GM18520 (cell line): Measurements from ENCODE around the gene TEAD3.
"Not testable (repeated sequence)": the region's sequence is repeated elsewhere in the genome, so short reads cannot be mapped to it uniquely, and the experiment has no call there.

Source experiments
- ATAC-seq: cut with Tn5 transposase; IDR thresholded peaks from one replicate; pipeline ENCODE4 v1.9.1; 2021; ENCODE audit not compliant: unreplicated experiment

The TEAD3 gene

DNA sequence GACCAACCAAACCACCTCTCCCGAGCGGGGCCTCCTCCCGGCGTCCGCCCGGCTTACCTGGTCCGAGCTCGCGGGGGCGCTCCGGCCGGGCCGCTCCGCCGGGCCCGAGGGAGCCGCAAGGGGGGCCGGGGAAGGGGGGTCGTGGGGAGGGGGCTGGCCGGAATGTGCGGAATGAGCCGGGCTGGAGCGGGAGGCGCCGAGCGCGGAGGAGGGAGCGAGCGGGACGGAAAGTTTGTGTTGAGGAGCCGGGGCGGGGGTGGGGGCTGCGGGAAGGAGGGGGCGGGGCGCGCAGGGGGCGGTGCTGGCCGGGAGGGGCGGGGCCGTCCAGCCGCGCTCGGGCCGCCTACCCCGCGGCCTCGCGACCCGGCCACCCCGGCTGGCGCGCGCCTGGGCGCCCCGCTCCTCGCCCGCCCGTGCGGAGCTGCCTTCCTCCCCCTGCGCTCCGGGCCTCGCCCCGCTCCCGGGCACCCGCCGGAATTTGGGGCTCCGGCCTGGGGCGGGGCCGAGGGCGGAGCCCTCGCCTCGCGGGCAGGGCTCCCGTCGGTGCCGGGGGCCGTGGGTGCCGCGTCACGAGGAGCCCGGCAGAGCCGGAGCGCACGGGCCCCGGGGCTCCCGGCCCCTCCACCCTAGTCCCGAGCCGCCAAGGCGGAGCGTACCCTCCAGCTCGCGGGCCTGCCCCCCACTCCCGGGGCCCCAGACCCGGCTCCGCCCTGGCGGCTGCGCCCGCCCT lies at the start of gene TEAD3:
TSS of gene TEAD3 (minus strand) at position 239 of the 730 bp plus-strand sequence.
- peak; percentile 38 for ATAC-seq

DNA sequence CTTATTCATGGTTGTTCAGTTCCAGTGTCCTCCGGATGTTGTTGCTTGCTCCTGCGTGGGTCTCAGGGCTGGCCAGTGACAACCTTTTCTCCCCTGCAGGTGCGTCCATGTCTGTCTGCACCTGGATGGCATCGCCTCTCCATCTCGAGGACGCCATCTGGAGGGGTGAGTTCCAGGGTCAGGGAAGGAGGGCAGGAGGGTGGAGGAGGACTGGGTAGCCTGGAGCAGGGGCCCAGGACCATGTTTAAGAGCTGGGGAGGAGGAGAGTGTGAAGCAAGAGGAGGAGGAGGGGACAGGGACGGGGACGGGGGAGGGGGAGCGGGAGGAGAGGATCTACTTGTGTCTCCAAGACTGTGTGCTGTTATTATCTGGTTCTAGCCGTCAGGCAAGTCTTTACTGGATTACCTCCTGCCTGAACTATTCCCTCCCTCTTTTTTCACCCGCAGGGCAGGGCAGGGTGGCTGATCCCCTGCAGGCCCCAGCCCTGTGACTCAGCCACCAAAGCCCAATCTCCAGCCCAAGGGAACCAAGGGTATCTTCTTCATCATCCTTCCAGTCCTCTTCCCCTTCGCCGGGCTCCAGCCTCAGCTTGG lies 48.0 kb upstream of the TEAD3 start:
- ATAC-seq: no peak

DNA sequence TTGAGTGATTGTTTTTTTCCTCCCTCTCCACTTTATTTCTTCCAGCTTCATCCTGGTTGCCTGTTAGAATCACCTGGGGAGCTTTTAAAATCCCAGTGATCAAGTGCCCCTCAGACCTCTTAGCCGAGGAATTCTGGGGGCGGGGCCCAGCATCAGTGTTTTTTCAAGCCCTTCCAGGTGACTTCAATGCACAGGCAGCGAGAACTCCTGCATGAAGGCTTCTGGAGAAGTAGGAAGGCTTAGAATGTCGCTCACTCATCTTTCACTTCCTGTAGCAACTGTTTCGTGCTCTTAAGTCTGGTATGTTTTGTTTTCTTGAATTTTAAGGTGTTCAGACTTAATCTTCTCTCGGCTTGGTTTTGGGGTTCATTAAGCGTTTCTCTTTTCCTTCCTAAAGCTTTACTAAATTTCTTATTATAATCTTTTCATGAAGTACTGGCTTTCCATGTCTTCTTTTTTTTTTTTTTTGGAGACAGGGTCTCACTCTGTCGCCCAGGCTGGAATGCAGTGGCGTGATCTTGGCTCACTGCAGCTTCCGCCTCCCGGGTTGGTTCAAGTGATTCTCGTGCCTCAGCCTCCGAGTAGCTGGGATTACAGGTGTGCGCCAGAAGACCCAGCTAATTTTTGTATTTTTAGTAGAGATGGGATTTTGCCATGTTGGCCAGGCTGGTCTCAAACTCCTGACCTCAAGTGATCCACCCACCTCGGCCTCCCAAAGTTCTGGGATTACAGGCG lies 46.7 kb upstream of the TEAD3 start:
- no peak for ATAC-seq

DNA sequence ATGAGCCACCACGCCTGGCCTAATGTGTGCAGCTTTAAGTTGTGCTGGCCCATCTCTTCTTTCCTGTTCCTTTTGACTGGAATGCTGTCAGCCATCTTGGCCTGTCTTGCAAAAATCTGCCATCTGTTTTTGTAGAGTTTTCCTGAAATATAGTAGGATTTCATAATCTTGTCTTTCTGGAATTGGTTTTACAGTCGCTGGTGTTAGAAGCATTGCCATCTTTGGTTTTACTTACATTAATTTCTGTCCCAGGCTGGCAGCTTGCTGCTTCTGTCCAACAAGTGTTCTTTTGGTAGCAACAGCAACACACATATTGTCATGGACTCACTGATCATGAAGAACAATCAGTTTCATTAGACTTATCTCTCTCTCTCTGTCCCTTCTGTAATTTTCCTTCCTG lies 45.0 kb upstream of the TEAD3 start:
- no peak for ATAC-seq

DNA sequence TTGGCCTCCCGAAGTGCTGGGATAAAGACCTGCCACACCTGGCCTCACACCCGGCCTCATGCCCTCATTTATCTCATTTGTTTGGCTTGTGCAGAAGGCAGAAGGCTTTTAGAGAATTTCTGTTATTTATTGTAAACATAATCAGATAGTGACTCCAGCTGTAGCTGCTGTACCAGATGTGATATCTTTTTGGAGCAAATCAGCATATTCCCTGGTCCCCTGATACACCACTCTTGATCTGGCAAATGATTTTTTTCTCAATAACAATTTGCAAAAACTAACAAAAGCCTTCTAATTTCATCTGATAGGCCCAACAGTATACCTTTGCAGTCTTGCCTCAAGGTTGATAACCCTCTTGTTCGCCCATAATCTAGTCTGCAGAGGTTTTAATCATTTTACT lies 42.3 kb upstream of the TEAD3 start:
- no peak for ATAC-seq

DNA sequence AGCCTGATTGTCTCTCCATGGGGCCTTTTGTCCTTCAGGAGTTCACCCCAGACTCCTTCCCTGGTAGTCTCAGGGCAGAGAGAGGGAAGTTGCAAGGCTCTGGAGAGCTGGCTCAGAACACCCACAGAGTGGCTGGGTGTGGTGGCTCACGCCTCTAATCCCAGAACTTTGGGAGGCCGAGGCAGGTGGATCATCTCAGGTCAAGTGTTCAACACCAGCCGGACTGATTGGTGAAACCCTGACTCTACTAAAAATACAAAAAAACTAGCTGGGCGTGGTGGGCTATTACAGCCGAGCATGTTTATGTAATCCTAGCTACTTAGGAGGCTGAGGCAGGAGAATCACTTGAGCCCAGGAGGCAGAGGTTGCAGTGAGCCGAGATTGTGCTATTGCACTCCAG lies 39.0 kb upstream of the TEAD3 start:
- not testable (repeated sequence) for ATAC-seq

DNA sequence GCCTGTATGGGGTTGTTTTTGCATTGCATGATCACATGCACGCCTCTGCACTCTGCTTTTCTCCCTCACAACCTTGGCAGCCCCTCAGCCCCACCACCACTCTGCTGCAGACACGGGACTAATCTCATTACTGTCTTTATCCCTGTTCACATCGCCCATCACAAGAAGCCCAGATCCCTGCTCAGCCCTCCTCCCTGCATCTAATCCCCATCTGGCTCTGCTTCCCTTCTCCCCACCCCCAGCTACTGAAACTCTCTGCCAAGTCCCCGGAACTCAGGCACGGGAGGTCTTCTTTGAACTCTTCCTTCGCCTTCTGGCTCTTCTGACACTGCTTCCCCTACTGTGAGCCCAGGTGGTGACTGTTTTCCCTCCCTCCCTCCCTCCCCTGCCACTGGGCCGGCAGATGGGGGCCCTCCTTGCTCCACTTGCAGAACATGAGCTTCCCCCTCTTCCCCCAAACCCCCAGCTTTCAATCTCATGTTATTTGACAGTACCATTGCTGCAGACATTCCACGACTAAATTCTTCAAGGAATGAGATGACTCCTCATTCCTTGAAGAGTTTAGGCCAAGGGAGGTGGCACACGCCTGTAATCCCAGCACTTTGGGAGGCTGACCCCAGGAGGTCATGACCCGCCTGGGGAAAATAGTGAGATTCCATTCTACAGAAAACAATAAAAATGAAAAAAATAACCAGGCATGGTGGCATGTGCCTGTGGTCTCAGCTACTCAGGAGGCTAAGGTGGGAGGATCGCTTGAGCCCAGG lies 37.7 kb upstream of the TEAD3 start:
- no peak for ATAC-seq

DNA sequence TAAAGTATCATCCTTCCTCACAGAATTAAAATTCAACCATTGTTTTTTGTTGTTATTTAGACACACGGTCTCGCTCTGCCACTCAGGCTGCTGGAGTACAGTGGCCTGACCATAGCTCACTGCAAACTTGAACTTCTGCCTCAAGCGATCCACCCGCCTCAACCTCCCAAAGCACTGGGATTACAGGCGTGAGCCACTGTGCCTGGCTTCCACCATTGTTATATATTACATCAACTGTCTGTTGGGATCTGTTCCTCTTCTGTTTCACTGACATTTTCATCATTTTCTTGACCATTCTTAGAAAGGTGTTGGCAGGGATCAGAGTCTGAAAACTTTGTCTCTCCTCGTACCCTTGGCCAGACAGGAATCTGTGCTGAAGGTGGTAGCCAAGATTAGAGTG lies 37.1 kb upstream of the TEAD3 start:
- ATAC-seq: no peak

DNA sequence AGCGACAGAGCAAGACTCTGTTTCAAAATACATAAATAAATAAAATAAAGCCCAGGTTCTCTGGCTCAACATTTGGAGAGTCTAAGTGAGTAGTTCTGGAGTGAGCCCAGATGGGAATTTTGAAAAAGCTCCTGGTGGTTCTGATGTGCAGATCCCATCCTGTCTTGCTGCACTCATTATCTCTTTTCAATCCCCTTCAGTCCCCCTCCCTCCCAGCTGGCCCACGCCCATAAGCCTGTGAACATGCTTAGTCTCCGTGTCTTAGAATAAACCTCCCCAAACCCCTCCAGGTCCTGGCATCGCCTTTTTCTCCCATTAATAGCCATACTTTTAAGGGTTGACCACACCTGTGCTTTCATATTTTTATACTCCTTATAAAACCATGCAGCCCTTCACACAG lies 35.2 kb upstream of the TEAD3 start:
- no peak for ATAC-seq

DNA sequence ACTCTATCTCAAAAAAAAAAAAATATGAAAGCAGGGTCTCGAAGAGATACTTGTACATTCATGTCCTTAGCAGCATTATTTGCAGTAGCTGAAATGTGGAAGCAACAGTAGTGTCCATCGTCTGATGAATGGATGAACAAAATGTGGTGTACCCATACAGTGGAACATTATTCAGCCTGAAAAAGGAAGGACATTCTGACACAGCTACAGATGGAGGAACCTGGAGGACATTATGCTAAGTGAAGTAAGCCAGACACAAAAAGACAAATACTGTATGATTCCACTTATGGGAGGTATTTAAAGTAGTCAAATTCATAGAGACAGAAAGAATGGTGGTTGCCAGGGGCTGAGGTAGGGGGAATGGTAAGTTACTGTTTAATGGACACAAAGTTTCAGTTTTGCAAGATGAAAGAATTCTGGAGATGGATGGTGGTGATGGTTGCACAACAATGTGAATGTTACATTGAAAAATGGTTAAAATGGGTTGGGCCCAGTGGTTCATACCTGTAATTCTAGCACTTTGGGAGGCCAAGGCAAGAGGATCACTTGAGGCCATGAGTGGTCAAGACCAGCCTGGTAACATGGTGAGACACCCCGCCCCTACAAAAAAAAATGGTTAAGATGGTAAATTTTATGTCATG lies 27.6 kb upstream of the TEAD3 start:
- ATAC-seq: no peak

DNA sequence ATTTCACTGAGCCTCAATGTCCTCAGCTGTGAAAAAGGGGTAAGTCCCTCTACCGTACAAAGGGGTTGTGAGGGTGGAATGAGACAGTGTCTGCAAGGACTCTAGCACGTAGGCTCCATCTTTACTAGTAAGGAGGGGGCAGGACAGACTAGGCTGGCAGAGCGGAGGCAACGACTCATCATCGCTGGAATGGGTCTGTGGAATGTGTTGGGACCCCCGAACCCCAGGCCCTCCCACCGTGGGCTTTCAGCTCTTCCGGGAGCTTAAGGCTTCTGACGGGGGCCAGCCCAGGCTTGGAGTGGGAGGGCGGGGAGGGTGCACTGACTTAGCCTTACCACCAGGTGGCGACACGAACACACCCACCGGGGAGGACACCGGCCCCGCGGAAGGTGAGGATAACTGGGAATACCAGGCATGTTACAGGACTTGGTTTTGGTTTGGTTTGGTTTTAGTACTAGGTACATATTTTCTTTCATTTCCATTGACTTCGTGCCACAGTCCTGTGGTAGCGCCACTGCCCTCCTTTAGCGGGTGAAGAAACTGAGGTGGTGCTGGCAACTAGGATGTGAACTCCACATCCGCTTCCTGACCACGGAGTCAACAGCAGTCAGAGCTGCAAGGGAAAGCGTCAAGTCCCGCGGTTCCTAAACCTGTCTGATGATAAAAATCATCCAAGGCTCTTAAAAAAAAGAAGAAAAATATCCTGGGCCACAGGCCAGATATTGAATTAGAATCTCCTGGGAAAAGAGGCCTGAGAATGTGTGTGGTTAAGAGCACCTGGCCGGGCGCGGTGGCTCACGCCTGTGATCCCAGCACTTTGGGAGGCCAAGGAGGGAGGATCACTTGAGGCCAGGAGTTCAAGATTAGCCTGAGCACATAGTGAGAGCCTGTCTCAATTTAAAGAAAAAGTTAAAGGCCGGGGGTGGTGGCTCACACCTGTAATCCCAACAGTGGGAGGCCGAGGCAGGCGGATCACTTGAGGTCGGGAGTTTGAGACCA lies 26.1 kb upstream of the TEAD3 start:
- no peak for ATAC-seq

DNA sequence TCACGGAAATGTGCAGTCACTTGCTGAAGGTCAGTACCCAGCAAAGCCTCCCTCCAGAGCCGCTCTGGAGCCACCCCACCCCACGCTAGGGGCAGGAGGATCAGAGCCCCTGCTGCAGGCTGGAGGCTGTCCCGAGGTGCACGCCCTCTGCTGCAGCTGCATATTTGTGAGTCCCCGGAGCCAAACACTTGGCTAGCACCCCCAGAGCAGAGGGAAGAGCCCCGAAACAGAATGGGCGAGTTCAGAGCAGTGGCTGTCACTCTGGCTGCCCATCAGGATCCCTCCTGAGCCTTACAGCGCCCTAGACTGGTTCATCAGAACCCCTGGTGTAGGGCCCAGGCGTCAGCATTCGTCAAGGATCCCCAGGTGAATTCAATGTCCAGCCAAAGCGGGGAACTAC lies 25.3 kb upstream of the TEAD3 start:
- no peak for ATAC-seq

DNA sequence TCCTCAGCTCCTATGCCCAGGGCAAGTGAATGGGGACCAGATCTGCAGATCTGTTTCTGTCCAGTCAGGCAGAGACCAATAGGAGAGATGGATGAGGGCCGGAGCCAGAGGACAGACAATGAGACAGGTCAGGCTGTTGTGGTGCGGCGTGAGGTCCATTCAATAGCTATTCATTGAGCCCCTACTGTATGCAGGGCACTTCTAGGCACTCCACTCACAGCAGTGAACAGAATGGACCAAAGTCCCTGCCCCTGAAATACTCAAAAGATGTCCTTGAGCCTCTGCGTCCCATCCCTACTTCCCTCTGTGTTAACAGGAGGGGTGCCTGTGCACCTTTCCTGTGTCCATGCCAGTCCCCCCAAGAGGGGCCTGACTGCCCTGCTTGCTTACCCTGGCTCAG lies 24.4 kb upstream of the TEAD3 start:
- ATAC-seq: no peak

DNA sequence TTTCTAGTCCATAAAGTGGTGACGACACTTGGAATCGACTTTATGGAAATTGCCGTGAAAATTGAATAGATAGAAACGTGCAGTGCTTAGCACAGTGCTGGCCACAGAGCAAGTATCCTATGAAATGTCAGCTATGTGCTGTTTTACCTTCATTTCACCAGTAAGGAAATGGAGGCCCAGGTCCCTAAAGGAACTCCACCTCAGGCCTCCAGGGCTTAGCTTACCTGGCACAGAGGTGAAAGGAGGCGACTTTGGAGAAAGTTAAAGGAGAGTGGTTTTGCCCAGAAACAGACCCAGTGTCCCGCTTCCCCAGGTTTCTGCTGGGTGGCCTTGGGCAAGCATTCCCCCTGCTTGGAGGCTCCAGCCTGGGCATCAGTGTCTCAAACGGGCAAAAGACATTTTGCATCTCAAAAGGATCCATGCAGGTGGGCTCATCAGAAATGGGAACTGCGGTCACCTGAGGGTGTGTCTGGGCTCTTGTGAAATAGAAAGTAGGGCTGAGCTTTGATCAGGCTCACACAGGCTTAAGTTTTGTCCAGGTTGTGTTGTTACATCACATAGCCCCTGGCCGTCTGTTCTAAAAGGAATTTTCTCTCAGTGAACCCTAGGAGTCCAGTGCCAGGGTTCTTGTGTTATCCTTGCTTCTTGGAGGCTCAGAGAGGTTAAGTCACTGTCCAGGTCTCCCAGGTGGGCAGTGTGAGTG lies 22.6 kb upstream of the TEAD3 start:
- no peak for ATAC-seq

DNA sequence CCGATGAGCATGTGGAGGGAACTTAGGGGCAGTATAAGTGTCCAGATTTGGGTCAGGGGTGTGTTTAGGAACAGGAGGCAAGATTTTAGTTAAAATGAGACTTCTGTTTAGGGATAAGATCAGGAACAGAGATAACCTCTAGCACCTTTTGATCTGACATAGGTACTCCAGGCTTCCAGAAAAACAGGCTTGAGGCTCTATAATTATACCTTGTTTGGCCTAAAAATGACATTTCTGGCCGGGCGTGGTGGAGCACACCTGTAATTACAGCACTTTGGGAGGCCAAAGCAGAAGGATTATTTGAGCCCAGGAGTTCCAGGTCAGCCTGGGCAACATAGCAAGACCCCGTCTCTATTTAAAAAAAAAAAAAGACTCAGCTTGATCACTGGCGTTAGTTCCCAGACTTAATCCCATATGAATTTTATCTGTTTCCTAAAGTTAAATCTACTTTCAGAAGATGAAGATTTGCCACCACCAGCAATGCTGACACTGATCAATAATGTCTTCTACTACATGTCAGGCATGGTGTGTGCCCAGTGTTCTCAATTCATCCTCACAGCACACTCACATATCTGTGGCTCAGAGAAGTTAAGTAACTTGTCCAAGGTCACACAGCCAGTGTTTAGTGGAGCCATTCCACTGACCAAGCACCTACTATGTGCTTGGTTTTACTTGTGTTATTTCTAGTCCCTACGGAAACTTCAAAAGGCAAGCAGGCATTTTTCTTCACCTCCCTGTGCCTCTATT lies 21.9 kb upstream of the TEAD3 start:
- ATAC-seq: no peak

DNA sequence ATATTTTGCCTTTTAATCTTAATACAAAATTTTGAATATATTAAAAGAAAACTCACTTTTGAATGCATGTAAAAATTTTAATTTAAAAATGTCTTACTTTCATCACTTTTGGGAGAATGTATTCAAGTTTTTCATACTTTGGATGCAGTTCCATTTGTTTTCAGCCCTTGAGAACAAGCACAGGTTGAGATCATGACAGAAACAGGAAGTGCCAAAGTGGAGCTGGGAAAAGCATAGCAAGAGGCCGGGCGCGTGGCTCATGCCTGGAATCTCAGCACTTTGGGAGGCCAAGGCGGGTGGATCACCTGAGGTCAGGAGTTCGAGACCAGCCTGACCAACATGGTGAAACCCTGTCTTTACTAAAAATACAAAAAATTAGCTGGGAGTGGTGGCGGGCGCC lies 21.1 kb upstream of the TEAD3 start:
- ATAC-seq: not testable (repeated sequence)

DNA sequence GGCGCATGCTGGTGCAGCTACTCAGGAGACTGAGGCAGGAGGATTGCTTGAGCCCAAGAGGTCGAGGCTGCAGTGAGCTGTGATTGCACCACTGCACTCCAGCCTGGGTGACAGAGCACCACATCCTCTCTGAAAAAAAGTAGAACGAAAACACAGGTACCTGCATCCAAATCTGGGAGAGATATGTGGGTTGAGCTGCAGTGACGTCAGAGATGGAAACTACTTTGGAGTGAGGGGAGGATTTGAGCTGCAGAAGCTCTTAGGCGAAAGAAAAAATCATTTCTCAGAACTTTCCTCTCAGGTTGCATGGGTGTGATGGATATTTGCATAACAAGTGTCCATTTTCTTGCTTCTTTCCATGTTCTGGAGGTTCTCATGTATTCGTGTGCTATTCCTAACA lies 19.8 kb upstream of the TEAD3 start:
- no peak for ATAC-seq

DNA sequence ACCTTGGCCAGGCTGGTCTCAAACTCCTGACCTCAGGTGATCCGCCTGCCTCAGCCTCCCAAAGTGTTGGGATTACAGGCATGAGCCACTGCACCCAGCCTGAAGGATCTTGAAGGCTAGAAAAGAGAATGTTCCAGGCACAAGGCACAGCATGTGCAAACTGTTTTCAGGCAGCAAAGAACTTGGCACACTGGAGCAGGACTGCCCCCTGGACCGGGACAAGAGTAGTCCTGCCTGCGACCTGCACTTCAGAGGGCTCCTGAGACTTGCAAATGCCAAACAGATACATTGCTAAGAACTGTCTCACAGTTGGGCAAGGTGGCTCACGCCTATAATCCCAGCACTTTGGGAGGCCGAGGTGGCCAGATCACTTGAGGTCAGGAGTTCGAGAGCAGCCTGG lies 19.1 kb upstream of the TEAD3 start:
- not testable (repeated sequence) for ATAC-seq

DNA sequence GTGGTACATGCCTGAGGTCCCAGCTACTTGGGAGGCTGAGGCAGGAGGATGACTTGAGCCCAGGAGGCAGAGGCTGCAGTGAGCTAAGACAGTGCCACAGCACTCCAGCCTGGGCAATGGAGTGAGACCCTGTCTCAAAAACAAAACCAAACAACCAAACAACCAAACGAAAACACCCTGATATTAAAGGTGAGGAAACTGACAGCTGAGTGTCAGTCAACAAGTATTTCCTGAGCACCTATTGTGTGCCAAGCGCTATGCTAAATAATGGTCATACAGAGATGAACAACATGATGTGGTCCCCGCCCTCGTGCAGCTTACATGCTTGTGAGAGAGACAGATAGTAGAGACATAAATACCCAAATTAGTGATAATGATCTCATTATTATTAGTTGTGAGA lies 17.7 kb upstream of the TEAD3 start:
- no peak for ATAC-seq
